HG03025 (cell line): ENCODE data around the gene HDAC4.

ENCODE experiments used
- ATAC-seq: cut with Tn5 transposase; IDR thresholded peaks from one replicate; pipeline ENCODE4 v1.9.1; 2021; ENCODE audit warnings: mild to moderate bottlenecking, moderate library complexity; ENCODE audit not compliant: unreplicated experiment, low FRiP score

The HDAC4 gene

GRCh38 chr2:239370876-239371725 is 29.7 kb downstream of the HDAC4 start:
- no peak for ATAC-seq

GRCh38 chr2:239370403-239370802 is 30.4 kb downstream of the HDAC4 start:
- no peak for ATAC-seq

- ATAC-seq: peak; percentile 68
These were observed 31.1 kb downstream of the HDAC4 start for GRCh38 chr2:239369631-239370161.

- ATAC-seq: no peak
These were observed 31.8 kb downstream of the HDAC4 start for GRCh38 chr2:239368906-239369552.

- ATAC-seq: no peak
These were observed 32.5 kb downstream of the HDAC4 start for GRCh38 chr2:239368321-239368720.

GRCh38 chr2:239366740-239367139 is 34.1 kb downstream of the HDAC4 start:
- ATAC-seq: no peak

- no peak for ATAC-seq
These were observed 34.9 kb downstream of the HDAC4 start for GRCh38 chr2:239365782-239366435.

- no peak for ATAC-seq
These were observed 35.6 kb downstream of the HDAC4 start for GRCh38 chr2:239365071-239365781.

- ATAC-seq: no peak
These were observed 36.7 kb downstream of the HDAC4 start for GRCh38 chr2:239363946-239364637.

GRCh38 chr2:239362507-239362906 is 38.3 kb downstream of the HDAC4 start:
- ATAC-seq: no peak

- no peak for ATAC-seq
These were observed 39.5 kb downstream of the HDAC4 start for GRCh38 chr2:239361311-239361642.

- no peak for ATAC-seq
These were observed 40.2 kb downstream of the HDAC4 start for GRCh38 chr2:239360421-239361310.

- no peak for ATAC-seq
These were observed 40.8 kb downstream of the HDAC4 start for GRCh38 chr2:239360008-239360407.

GRCh38 chr2:239359196-239359912 is 41.5 kb downstream of the HDAC4 start:
- ATAC-seq: no peak

- no peak for ATAC-seq
These were observed 42.6 kb downstream of the HDAC4 start for GRCh38 chr2:239358062-239358754.

- ATAC-seq: no peak
These were observed 45.1 kb downstream of the HDAC4 start for GRCh38 chr2:239355724-239356123.

GRCh38 chr2:239355139-239355538 is 45.7 kb downstream of the HDAC4 start:
- ATAC-seq: no peak

- no peak for ATAC-seq
These were observed 46.1 kb downstream of the HDAC4 start for GRCh38 chr2:239354791-239355136.
